ENCODE data around the gene C1S.
"Not testable (repeated sequence)": the region's sequence is repeated elsewhere in the genome, so short reads cannot be mapped to it uniquely, and the experiment has no call there.

C1S gene

GRCh38 chr12:7107181-7107580 is 46.7 kb downstream of the C1S start:
- not testable (repeated sequence) for DNase-seq

- DNase-seq: no peak
These were observed 47.1 kb downstream of the C1S start for GRCh38 chr12:7107636-7108002.

- DNase-seq: peak; percentile 72 to 81
These were observed 47.7 kb downstream of the C1S start for GRCh38 chr12:7108003-7108795.

- DNase-seq: peak; percentile 90 to 93
These were observed 48.5 kb downstream of the C1S start, which contains the start of gene C1RL for GRCh38 chr12:7108796-7109571. TSS of gene C1RL (minus strand) at chr12:7109214. CDS start at chr12:7109180, 34 bp downstream.

GRCh38 chr12:7109572-7109920 is 49.0 kb downstream of the C1S start:
- no peak for DNase-seq

- DNase-seq: no peak
These were observed 50.1 kb downstream of the C1S start for GRCh38 chr12:7110661-7111060.

GRCh38 chr12:7112041-7112440 is 51.5 kb downstream of the C1S start:
- no peak for DNase-seq

GRCh38 chr12:7113389-7113871 is 52.9 kb downstream of the C1S start:
- peak; percentile 29 to 42 for DNase-seq

- no peak for DNase-seq
These were observed 53.5 kb downstream of the C1S start for GRCh38 chr12:7114008-7114407.

- no peak for DNase-seq
These were observed 54.3 kb downstream of the C1S start for GRCh38 chr12:7114851-7115250.

GRCh38 chr12:7116196-7116595 is 55.7 kb downstream of the C1S start:
- no peak for DNase-seq

GRCh38 chr12:7116916-7117315 is 56.4 kb downstream of the C1S start:
- DNase-seq: no peak

GRCh38 chr12:7117670-7118069 is 57.2 kb downstream of the C1S start:
- DNase-seq: no peak

- DNase-seq: no peak
These were observed 58.4 kb downstream of the C1S start for GRCh38 chr12:7118881-7119280.

- DNase-seq: no peak
These were observed 59.6 kb downstream of the C1S start for GRCh38 chr12:7120166-7120565.
